ENCODE measurements around the gene FAM186B. TPM values are rescaled to one million over a fixed set of nuclear protein-coding genes. Genes with fewer than 3 reads are reported as not detected.

Gene FAM186B
- total and polyA plus RNA-seq, 5 donors from 2014 or later = 0.14 TPM; not detected in 4

GRCh38 chr12:49545815-49546214, 59.6 kb downstream of the FAM186B start:
- DNase-seq = no peak
- Histone ChIP-seq H3K4me1 (ENCODE audit: control insufficient read depth, insufficient read depth, low read length, poor library complexity, severe bottlenecking) (peaks cover 12% of the 10 kb centered on the region), H3K27ac (ENCODE audit: insufficient read depth, low read length, poor library complexity, severe bottlenecking) (no peak overlapping the region), H3K4me3 (ENCODE audit: low read depth, low read length) (no peak overlapping the region), H3K36me3 (ENCODE audit: control insufficient read depth, insufficient read depth, low read length) (no peaks in the 10 kb centered on the region), H3K9me3 (ENCODE audit: control insufficient read depth in 2 of 2, low read length in 2 of 2) (no peaks in the 10 kb centered on the region), H3K27me3 (ENCODE audit: control insufficient read depth, insufficient read depth, low read length) (peaks cover 2% of the 10 kb centered on the region)
- Mint-ChIP-seq H3K4me1 (peaks cover 0 to 34% (median 12%) of the 10 kb centered on the region in 4 donors), H3K27me3 (peaks cover 28% of the 10 kb centered on the region), H3K27ac (no peak overlapping the region), H3K9me3 (no peaks in the 10 kb centered on the region), H3K36me3 (no peaks in the 10 kb centered on the region), H3K4me3 (no peak overlapping the region)
- no peak for ATAC-seq (ENCODE audit: low read depth in 2 of 2)

GRCh38 chr12:49543914-49544815, 61.3 kb downstream of the FAM186B start:
- Histone ChIP-seq H3K4me3 (ENCODE audit: low read depth, low read length) (no peak overlapping the region), H3K27me3 (ENCODE audit: control insufficient read depth, insufficient read depth, low read length) (peaks cover 2% of the 10 kb centered on the region), H3K36me3 (ENCODE audit: control insufficient read depth, insufficient read depth, low read length) (no peaks in the 10 kb centered on the region), H3K9me3 (ENCODE audit: control insufficient read depth in 2 of 2, low read length in 2 of 2) (no peaks in the 10 kb centered on the region), H3K4me1 (ENCODE audit: control insufficient read depth, insufficient read depth, low read length, poor library complexity, severe bottlenecking) (peaks cover 22% of the 10 kb centered on the region), H3K27ac (ENCODE audit: insufficient read depth, low read length, poor library complexity, severe bottlenecking) (no peak overlapping the region)
- Mint-ChIP-seq H3K4me3 (no peak overlapping the region), H3K9me3 (peaks cover 0 to 2% (median 0%) of the 10 kb centered on the region in 7 donors), H3K36me3 (no peaks in the 10 kb centered on the region), H3K27me3 (peaks cover 38% of the 10 kb centered on the region), H3K27ac (no peak overlapping the region), H3K4me1 (peaks cover 0 to 44% (median 22%) of the 10 kb centered on the region in 4 donors)
- DNase-seq (no peak), ATAC-seq (ENCODE audit: low read depth in 2 of 2) (no peak)

GRCh38 chr12:49543221-49543913, 62.1 kb downstream of the FAM186B start:
- Mint-ChIP-seq H3K4me3 (peak overlapping the region in 3 of 4 donors; percentile 23 to 73 (median 51)), H3K9me3 (peaks cover 0 to 2% (median 0%) of the 10 kb centered on the region in 7 donors), H3K4me1 (peaks cover 0 to 39% (median 22%) of the 10 kb centered on the region in 4 donors), H3K27ac (peak overlapping the region in 1 of 3 donors; percentile 40), H3K27me3 (peaks cover 38% of the 10 kb centered on the region), H3K36me3 (no peaks in the 10 kb centered on the region)
- Histone ChIP-seq H3K36me3 (ENCODE audit: control insufficient read depth, insufficient read depth, low read length) (no peaks in the 10 kb centered on the region), H3K4me3 (ENCODE audit: low read depth, low read length) (no peak overlapping the region), H3K9me3 (ENCODE audit: control insufficient read depth in 2 of 2, low read length in 2 of 2) (no peaks in the 10 kb centered on the region), H3K4me1 (ENCODE audit: control insufficient read depth, insufficient read depth, low read length, poor library complexity, severe bottlenecking) (peaks cover 18% of the 10 kb centered on the region), H3K27me3 (ENCODE audit: control insufficient read depth, insufficient read depth, low read length) (peaks cover 2% of the 10 kb centered on the region), H3K27ac (ENCODE audit: insufficient read depth, low read length, poor library complexity, severe bottlenecking) (no peak overlapping the region)
- DNase-seq = no peak
- no peak for ATAC-seq (ENCODE audit: low read depth in 2 of 2)

- peaks cover 45% of the 10 kb centered on the region for H3K27me3 Mint-ChIP-seq
- DNase-seq (no peak), ATAC-seq (ENCODE audit: low read depth in 2 of 2) (no peak)
- Histone ChIP-seq H3K4me3 (ENCODE audit: low read depth, low read length) (no peak overlapping the region), H3K27me3 (ENCODE audit: control insufficient read depth, insufficient read depth, low read length) (peaks cover 2% of the 10 kb centered on the region), H3K4me1 (ENCODE audit: control insufficient read depth, insufficient read depth, low read length, poor library complexity, severe bottlenecking) (peaks cover 23% of the 10 kb centered on the region), H3K9me3 (ENCODE audit: control insufficient read depth in 2 of 2, low read length in 2 of 2) (no peaks in the 10 kb centered on the region), H3K27ac (ENCODE audit: insufficient read depth, low read length, poor library complexity, severe bottlenecking) (no peak overlapping the region), H3K36me3 (ENCODE audit: control insufficient read depth, insufficient read depth, low read length) (no peaks in the 10 kb centered on the region)
- peaks cover 0 to 2% (median 0%) of the 10 kb centered on the region in 7 donors for H3K9me3 Mint-ChIP-seq
- peaks cover 0 to 39% (median 21%) of the 10 kb centered on the region in 4 donors for H3K4me1 Mint-ChIP-seq
- H3K27ac Mint-ChIP-seq = no peak overlapping the region
- no peaks in the 10 kb centered on the region for H3K36me3 Mint-ChIP-seq
- peak overlapping the region in 3 of 4 donors; percentile 23 to 88 (median 44) for H3K4me3 Mint-ChIP-seq
Observed at GRCh38 chr12:49542592-49543160, 62.8 kb downstream of the FAM186B start.

- peak overlapping the region in 2 of 4 donors; percentile 44 to 88 for H3K4me3 Mint-ChIP-seq
- H3K9me3 ChIP-seq (ENCODE audit: control insufficient read depth in 2 of 2, low read length in 2 of 2) = no peaks in the 10 kb centered on the region
- H3K36me3 Mint-ChIP-seq = no peaks in the 10 kb centered on the region
- H3K4me3 ChIP-seq (ENCODE audit: low read depth, low read length) = no peak overlapping the region
- H3K4me1 Mint-ChIP-seq = peaks cover 0 to 43% (median 21%) of the 10 kb centered on the region in 4 donors
- H3K4me1 ChIP-seq (ENCODE audit: control insufficient read depth, insufficient read depth, low read length, poor library complexity, severe bottlenecking) = peaks cover 27% of the 10 kb centered on the region
- H3K27ac ChIP-seq (ENCODE audit: insufficient read depth, low read length, poor library complexity, severe bottlenecking) = no peak overlapping the region
- peaks cover 3% of the 10 kb centered on the region for H3K27me3 ChIP-seq (ENCODE audit: control insufficient read depth, insufficient read depth, low read length)
- ATAC-seq (ENCODE audit: low read depth in 2 of 2) = no peak
- H3K27me3 Mint-ChIP-seq = peaks cover 47% of the 10 kb centered on the region
- peak overlapping the region in 1 of 3 donors; percentile 58 for H3K27ac Mint-ChIP-seq
- H3K36me3 ChIP-seq (ENCODE audit: control insufficient read depth, insufficient read depth, low read length) = no peaks in the 10 kb centered on the region
- H3K9me3 Mint-ChIP-seq = peaks cover 0 to 2% (median 0%) of the 10 kb centered on the region in 7 donors
- DNase-seq = no peak
Observed at GRCh38 chr12:49541911-49542505, 63.4 kb downstream of the FAM186B start.

GRCh38 chr12:49541140-49541861, 64.1 kb downstream of the FAM186B start:
- Mint-ChIP-seq H3K4me3 (peak overlapping the region; percentile 50 to 91 (median 76)), H3K4me1 (peaks cover 0 to 45% (median 23%) of the 10 kb centered on the region in 4 donors), H3K27ac (peak overlapping the region in 1 of 3 donors; percentile 79), H3K36me3 (no peaks in the 10 kb centered on the region), H3K9me3 (peaks cover 0 to 2% (median 0%) of the 10 kb centered on the region in 7 donors), H3K27me3 (peaks cover 47% of the 10 kb centered on the region)
- DNase-seq (no peak), ATAC-seq (ENCODE audit: low read depth in 2 of 2) (no peak)
- no peak overlapping the region for H3K4me3 ChIP-seq (ENCODE audit: low read depth, low read length)
- peaks cover 3% of the 10 kb centered on the region for H3K27me3 ChIP-seq (ENCODE audit: control insufficient read depth, insufficient read depth, low read length)
- no peak overlapping the region for H3K27ac ChIP-seq (ENCODE audit: insufficient read depth, low read length, poor library complexity, severe bottlenecking)
- peaks cover 27% of the 10 kb centered on the region for H3K4me1 ChIP-seq (ENCODE audit: control insufficient read depth, insufficient read depth, low read length, poor library complexity, severe bottlenecking)
- H3K36me3 ChIP-seq (ENCODE audit: control insufficient read depth, insufficient read depth, low read length) = no peaks in the 10 kb centered on the region
- no peaks in the 10 kb centered on the region for H3K9me3 ChIP-seq (ENCODE audit: control insufficient read depth in 2 of 2, low read length in 2 of 2)

Data from CD4-positive, CD25-positive, alpha-beta regulatory T cell (primary cell).